Measurements from ENCODE around the gene DBP.
A peak's percentile ranks its signal among the peaks of the same experiment; 100 is the strongest.
"Not testable (repeated sequence)": the region's sequence is repeated elsewhere in the genome, so short reads cannot be mapped to it uniquely, and the experiment has no call there.

DBP gene

DNA sequence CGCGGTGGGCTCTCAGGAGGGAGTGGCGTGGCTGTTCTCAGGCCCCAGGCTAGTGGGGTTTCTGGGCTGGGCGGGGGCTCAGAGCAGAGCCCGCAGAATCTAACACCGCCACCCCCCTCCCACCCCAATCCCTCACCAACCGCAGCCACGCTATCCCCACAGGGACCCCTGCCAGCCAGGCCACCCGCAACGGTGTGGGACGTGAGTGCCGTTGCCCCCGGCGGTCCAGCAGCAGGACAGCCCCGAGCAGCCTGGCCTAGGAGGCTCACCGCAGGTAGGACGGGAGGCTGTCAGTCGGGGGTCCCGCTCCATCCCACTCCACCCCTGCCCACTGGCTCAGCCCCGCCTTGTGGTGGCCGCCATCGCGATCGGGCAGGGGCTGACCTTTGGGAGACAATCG is 35.8 kb upstream of the DBP start, which contains the start of gene NTN5:
TSS of gene NTN5 (minus strand) at position 24 of the 400 bp plus-strand sequence. CDS start 2,031 bp downstream, outside the sequence.
- Mint-ChIP-seq H3K9me3 (no peaks in the 10 kb centered on the region), H3K4me1 (ENCODE audit: low read depth) (peaks cover 6% of the 10 kb centered on the region), H3K4me3 (no peak within 1 kb of the TSS), H3K36me3 (ENCODE audit: low read depth) (no peaks in the 10 kb centered on the region), H3K27ac (no peak within 1 kb of the TSS), H3K27me3 (no peaks in the 10 kb centered on the region)
- no peak for DNase-seq

DNA sequence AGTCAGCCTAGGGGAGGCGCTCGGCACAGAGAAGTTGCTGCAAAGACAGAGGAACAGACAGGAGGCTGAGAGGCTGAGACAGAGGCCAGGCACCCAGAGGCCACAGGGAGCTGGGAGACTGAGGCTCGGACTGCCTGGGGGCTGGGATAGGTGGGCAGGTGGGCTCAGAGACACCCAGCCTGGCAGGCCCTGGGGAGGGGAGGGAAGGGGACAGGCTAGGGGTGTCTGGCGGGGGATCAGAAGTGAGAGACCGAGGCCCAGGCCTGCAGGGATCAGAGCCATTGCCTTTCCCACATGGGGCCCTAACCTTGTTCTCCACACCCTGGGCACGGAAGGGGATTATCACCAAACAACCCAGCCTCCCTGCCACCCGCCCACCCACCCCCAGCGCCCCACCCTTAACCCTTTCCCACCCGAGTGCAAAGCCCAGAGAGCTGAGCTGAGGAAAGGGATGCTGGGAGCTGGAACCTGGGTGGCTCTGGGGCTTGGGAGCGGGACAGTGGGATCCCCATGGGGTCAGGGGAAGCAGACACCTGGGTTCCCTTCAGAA is 34.3 kb upstream of the DBP start:
- Mint-ChIP-seq H3K4me3 (no peak overlapping the region), H3K36me3 (ENCODE audit: low read depth) (no peaks in the 10 kb centered on the region), H3K9me3 (no peaks in the 10 kb centered on the region), H3K4me1 (ENCODE audit: low read depth) (peaks cover 6% of the 10 kb centered on the region), H3K27ac (no peak overlapping the region), H3K27me3 (no peaks in the 10 kb centered on the region)
- no peak for DNase-seq

DNA sequence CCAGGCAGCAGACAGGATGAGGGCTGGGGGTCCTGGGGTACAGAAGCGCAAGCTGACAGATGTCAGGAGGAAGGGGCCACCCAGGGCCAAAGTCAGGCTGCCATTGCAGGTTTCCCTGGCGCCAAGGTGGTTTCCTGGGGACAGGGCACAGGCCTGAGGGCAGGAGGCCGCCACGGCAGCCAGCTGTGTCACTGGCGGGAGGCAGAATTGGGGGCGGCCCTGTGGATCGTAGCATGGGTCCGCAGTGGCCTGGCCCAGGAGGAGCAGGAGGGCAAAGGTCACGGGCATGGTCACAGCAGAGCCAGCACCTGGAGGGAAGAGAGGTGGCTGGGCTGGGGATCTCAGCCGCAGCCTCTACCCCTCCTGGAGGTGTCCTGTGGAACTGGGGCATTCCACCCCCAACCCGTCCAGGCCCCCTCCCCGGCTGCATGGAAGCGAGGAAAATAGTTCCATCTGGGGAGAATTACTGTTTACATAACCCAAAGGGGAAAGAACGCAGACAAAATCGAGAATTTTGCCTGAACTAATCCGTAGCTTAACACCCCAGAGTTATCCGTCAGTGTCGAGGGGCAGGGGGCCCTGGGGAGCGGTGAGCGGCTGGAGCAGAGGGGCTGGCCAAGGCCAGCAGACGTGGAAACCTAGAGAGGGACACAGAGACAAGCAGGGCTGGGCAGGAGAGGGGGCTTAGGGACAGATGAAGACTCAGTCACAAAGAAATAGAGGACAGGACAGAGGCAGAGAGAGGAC is 33.7 kb upstream of the DBP start:
- Mint-ChIP-seq H3K27me3 (no peaks in the 10 kb centered on the region), H3K4me1 (ENCODE audit: low read depth) (peaks cover 6% of the 10 kb centered on the region), H3K9me3 (no peaks in the 10 kb centered on the region), H3K36me3 (ENCODE audit: low read depth) (no peaks in the 10 kb centered on the region), H3K27ac (no peak overlapping the region), H3K4me3 (no peak overlapping the region)
- no peak for DNase-seq

DNA sequence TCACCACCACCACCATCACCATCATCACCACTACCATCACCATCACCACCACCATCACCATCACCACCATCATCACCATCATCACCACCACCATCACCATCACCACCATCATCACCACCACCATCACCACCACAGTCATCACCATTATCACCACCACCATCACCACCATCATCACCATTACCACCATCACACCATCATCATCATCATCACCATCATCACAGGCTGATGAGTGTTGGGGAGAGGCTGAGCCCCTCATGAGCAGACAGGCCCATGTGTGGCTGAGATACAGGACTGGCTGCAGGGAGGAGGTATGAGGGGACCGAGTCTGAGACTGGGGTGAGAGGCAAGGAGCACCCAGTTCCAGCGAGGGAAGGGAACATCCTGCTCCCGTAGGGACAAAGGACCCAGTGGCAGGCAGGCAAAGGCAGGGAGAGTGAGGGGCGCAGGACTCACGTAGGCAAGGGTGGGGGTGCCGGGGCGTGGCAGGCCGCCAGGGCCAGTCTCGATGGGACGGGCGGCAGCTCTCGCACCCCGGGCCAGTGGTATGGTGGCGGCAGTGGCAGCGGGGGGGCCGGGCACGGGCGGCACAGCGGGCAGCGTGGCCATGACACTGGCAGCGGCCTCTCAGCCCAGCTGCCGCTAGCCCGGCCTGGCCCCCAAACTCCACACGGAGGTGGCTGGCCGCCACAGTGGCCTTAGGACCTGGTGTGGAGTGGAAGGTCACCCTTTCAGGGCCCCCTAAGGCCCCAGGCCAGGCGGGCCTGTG is 32.9 kb upstream of the DBP start:
- H3K9me3 Mint-ChIP-seq = no peaks in the 10 kb centered on the region
- peaks cover 1% of the 10 kb centered on the region for H3K4me1 Mint-ChIP-seq (ENCODE audit: low read depth)
- H3K4me3 Mint-ChIP-seq = no peak overlapping the region
- DNase-seq = no peak
- H3K27me3 Mint-ChIP-seq = no peaks in the 10 kb centered on the region
- no peaks in the 10 kb centered on the region for H3K36me3 Mint-ChIP-seq (ENCODE audit: low read depth)
- peak overlapping the region; percentile 73 for H3K27ac Mint-ChIP-seq

DNA sequence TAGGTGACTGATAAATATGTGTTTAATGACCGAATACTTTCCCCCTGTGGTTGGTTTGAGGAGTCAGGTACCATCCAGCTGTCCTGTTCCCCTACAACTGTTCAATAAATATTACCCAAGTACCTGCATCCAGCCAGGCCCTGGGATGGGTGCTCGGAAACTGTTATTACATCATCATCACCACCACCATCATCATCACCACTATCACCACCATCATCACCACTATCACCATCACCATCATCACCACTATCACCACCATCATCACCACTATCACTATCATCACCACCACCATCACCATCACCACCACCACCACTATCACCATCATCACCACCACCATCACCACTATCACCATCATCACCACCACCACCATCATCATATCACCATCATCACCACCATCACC is 31.6 kb upstream of the DBP start:
- Mint-ChIP-seq H3K27ac (no peak overlapping the region), H3K9me3 (no peaks in the 10 kb centered on the region), H3K4me1 (ENCODE audit: low read depth) (no peaks in the 10 kb centered on the region), H3K36me3 (ENCODE audit: low read depth) (no peaks in the 10 kb centered on the region), H3K4me3 (no peak overlapping the region), H3K27me3 (no peaks in the 10 kb centered on the region)
- DNase-seq = no peak

DNA sequence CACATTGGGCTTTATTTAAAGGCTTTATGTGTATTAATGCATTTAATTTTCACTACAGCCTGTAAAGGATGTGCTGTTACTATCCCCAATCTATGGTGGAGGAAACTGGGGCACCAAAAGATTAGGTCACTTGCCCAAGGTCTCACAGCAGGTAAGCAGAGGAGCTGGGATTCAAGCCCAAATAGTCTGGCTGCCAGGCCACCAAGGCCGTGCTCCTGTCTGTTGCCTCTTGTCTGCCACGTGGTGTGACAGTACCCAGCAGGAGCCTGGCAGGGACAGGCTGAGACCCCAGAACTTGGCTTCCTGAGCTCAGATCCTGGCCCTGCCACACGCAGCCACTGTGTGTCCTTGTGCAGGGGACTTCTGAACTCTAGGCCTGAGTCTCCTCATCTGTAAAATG is 31.2 kb upstream of the DBP start:
- H3K4me3 Mint-ChIP-seq = no peak overlapping the region
- no peak overlapping the region for H3K27ac Mint-ChIP-seq
- no peak for DNase-seq
- no peaks in the 10 kb centered on the region for H3K4me1 Mint-ChIP-seq (ENCODE audit: low read depth)
- H3K36me3 Mint-ChIP-seq (ENCODE audit: low read depth) = no peaks in the 10 kb centered on the region
- H3K9me3 Mint-ChIP-seq = no peaks in the 10 kb centered on the region
- no peaks in the 10 kb centered on the region for H3K27me3 Mint-ChIP-seq

DNA sequence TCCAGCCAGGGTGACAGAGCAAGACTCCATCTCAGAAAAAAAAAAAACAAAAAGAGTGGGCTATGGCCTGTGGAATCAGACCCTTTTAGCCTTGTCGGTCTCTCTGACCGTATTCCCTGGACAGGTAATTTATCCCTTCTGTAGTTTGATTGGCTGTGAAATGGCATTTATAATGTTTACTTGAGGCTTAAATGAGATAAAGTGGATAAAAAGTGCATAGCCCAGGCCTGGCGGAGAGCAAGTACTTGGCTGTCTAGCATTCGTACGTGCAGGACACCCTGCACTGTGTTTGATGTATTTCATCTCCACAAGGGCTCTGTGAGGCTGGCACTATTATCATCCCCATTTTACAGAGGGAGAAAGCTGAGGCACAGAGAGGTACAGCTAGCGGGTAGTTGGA is 28.6 kb upstream of the DBP start:
- no peak for DNase-seq
- H3K27ac Mint-ChIP-seq = no peak overlapping the region
- no peak overlapping the region for H3K4me3 Mint-ChIP-seq
- no peaks in the 10 kb centered on the region for H3K36me3 Mint-ChIP-seq (ENCODE audit: low read depth)
- peaks cover 6% of the 10 kb centered on the region for H3K4me1 Mint-ChIP-seq (ENCODE audit: low read depth)
- no peaks in the 10 kb centered on the region for H3K27me3 Mint-ChIP-seq
- H3K9me3 Mint-ChIP-seq = no peaks in the 10 kb centered on the region

DNA sequence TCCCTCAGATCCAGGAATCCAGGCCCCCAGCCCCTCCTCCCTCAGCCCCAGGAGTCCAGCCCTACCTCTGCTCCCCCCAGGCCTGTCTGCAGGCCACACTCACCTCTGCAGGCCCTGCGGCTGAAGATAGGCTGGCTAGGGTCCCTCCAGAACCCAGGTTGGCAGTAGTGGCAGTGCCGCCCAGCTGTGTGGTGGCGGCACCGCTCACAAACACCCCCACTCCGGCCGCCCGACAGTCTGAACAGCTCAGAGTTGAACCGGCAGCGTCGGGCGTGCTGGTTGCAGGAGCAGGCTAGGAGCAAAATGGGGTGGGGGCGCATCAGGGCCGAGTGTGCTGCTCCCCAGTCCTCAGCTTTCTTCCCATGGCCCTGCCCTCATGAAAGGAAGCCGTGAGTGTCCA is 27.3 kb upstream of the DBP start:
- Mint-ChIP-seq H3K27ac (no peak overlapping the region), H3K4me3 (no peak overlapping the region), H3K9me3 (no peaks in the 10 kb centered on the region), H3K27me3 (no peaks in the 10 kb centered on the region), H3K36me3 (ENCODE audit: low read depth) (no peaks in the 10 kb centered on the region), H3K4me1 (ENCODE audit: low read depth) (peaks cover 8% of the 10 kb centered on the region)
- no peak for DNase-seq

DNA sequence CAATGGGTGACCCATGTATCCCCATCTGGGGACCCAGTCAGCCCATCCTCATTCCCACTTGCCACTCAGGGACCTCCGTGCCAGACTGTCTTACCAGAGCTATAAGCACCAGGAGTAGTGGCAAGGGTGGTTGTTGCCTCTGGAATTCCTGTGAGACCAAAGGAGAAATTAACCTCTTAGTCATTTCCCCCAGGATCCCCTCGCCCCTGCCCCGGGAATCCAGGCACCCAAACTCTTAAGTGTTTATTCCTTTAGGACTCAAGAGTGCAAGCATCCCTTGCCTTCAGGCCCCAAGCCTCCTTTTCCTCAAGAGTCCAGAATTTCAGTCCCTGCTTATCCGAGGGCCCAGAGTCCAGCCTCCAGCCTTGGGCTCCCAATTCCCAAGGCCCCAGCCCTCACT is 26.5 kb upstream of the DBP start:
- no peaks in the 10 kb centered on the region for H3K9me3 Mint-ChIP-seq
- H3K4me3 Mint-ChIP-seq = no peak overlapping the region
- peaks cover 8% of the 10 kb centered on the region for H3K4me1 Mint-ChIP-seq (ENCODE audit: low read depth)
- no peaks in the 10 kb centered on the region for H3K36me3 Mint-ChIP-seq (ENCODE audit: low read depth)
- no peak for DNase-seq
- no peak overlapping the region for H3K27ac Mint-ChIP-seq
- no peaks in the 10 kb centered on the region for H3K27me3 Mint-ChIP-seq

DNA sequence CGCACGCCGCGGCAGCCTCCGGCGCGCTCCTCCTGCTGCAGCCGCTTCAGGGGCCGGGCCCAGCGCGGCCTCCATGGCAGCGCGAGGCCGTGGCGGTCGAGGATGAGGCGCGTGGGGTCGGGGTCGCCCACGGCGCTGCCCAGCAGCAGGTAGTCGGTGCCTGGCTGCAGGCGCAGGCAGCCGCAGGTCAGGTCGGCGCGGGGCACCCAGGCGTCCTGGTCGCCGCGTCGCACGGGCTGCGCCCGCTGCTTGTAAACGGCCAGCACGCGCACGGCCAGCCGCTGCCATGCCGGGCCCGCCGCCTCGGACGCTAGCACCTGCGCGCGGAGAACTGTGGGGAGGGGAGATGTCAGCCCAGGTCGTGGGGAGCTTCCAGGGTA is 24.5 kb upstream of the DBP start:
- Mint-ChIP-seq H3K4me1 (ENCODE audit: low read depth) (peaks cover 8% of the 10 kb centered on the region), H3K9me3 (no peaks in the 10 kb centered on the region), H3K36me3 (ENCODE audit: low read depth) (no peaks in the 10 kb centered on the region), H3K27ac (no peak overlapping the region), H3K4me3 (no peak overlapping the region), H3K27me3 (no peaks in the 10 kb centered on the region)
- DNase-seq = no peak

DNA sequence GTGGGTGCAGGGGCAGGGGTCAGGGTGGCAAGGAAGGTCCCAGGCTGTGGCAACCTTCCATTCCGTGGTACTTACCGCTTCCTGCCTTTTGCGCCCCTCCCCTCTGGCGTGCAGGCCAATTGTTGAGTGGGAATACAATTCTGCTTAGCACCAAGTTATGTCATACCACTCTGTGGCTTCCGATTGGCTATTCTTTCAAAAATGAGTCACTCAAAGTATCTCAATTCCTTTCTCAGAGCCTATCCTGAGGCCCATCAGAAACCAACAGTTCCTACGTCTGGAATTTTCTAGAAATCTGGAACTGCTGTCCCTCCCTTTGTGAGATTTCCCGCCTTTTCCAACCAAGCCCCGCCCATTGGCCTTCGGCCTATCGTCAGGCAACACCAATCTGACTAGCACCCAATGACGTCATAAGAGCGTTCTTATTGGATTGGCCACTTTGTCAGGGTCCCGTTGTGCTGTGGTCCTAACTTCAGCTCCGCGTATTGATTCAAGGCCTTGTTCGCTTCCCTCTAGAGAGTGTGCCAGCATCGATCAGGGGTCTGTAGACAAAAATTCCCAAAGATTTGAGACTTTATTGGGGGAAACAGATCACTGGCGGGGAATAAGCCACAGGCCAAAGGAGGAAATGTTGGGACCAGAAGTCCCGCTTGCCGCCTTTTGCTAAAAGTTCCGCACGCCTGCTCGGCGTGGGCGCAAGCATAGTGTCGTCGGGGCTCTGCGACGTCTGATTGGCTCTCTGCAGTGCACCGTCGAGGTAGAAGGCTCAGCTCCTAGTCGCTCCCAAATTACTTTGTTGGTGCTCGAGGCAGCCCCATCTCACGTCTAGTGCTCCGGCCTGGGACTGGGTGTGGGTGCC is 23.9 kb upstream of the DBP start:
- Mint-ChIP-seq H3K36me3 (ENCODE audit: low read depth) (no peaks in the 10 kb centered on the region), H3K4me3 (peak overlapping the region; percentile 28), H3K27ac (peak overlapping the region; percentile 92), H3K9me3 (no peaks in the 10 kb centered on the region), H3K4me1 (ENCODE audit: low read depth) (peaks cover 8% of the 10 kb centered on the region), H3K27me3 (no peaks in the 10 kb centered on the region)
- peak; percentile 88 for DNase-seq

DNA sequence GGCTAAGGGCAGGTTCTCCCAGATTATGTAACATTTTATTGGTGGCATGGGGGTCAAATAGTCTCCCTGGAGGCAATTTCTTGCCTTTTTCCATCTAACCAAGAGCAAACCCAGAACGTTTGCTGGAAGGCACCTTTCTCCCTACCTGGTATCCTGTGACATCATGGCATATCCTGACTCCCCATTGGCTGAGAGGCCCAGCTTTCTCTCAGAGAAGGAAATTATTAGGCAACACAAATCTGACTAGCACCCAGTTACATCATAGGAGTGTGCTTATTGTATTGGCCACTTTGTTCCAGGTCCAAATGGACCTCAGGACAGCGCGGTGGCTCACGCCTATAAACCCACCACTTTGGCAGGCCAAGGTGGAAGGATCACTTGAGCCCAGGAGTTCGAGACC is 22.6 kb upstream of the DBP start:
- H3K4me1 Mint-ChIP-seq (ENCODE audit: low read depth) = peaks cover 8% of the 10 kb centered on the region
- DNase-seq = no peak
- no peak overlapping the region for H3K27ac Mint-ChIP-seq
- no peaks in the 10 kb centered on the region for H3K9me3 Mint-ChIP-seq
- no peak overlapping the region for H3K4me3 Mint-ChIP-seq
- H3K27me3 Mint-ChIP-seq = no peaks in the 10 kb centered on the region
- H3K36me3 Mint-ChIP-seq (ENCODE audit: low read depth) = no peaks in the 10 kb centered on the region

DNA sequence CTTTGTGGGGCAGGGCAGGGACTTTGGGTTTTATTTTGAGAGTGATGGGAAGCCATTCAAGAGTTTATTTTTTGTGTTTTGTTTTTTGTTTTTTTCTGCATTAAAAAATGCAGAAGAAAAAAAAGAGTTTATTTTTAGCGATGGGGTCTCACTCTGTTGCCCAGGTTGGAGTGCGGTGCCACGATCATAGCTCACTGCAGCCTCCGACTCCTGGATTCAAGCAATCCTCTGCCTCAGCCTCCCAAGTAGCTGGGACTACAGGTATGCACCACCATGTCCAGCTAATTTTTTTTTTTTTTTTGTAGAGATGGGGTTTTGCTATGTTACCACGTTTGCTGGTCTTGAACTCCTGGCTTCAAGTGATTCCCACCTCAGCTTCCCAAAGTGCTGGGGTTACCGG is 21.3 kb upstream of the DBP start:
- H3K4me1 Mint-ChIP-seq (ENCODE audit: low read depth) = peaks cover 8% of the 10 kb centered on the region
- H3K9me3 Mint-ChIP-seq = no peaks in the 10 kb centered on the region
- no peak overlapping the region for H3K27ac Mint-ChIP-seq
- no peak overlapping the region for H3K4me3 Mint-ChIP-seq
- no peak for DNase-seq
- H3K27me3 Mint-ChIP-seq = no peaks in the 10 kb centered on the region
- no peaks in the 10 kb centered on the region for H3K36me3 Mint-ChIP-seq (ENCODE audit: low read depth)

DNA sequence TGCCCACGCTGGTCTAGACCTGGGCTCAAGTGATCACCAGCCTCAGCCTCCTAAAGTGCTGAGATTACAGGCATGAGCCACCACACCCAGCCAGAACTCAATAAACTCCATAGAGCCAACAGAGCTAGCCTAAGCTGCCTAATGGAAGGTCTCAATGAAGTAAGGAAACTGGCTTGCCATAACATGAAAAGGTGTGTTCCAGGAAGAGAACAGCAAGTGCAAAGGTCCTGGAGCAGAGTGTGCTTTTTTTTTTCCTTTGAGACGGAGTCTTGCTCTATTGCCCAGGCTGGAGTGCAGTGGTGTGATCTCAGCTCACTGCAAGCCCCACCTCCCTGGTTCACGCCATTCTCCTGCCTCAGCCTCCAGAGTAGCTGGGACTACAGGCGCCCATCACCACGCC is 20.6 kb upstream of the DBP start:
- not testable (repeated sequence) for DNase-seq; H3K4me3 Mint-ChIP-seq; H3K36me3 Mint-ChIP-seq (ENCODE audit: low read depth); H3K27ac Mint-ChIP-seq; H3K9me3 Mint-ChIP-seq; H3K27me3 Mint-ChIP-seq
- H3K4me1 Mint-ChIP-seq (ENCODE audit: low read depth) = peaks cover 10% of the 10 kb centered on the region
